H1 (cell line): ENCODE results near the gene LRRC63. TPM values are rescaled to one million over a fixed set of nuclear protein-coding genes. Genes with fewer than 3 reads are reported as not detected.

Source experiments
- POU5F1 ChIP-seq: IDR thresholded peaks from 2 replicates; pipeline ENCODE4 v1.6.1; 2011; ENCODE audit warnings: low read depth, mild to moderate bottlenecking, low read length, moderate library complexity
- ZNF274 ChIP-seq: IDR thresholded peaks from 2 replicates; pipeline ENCODE4 v1.7.0; 2012; ENCODE audit warnings: low read length, borderline replicate concordance; ENCODE audit errors: extremely low read depth
- polyA plus RNA-seq, 7 experiments: library from polyadenylated mRNA; depleted of rRNA in 3 of 7; stranded (reverse) in 5 of 7; unstranded in 2 of 7; fragments of >200 nt in 5 of 7; fragments of 200-250 nt in 2 of 7; gene quantifications; 1 replicate in 5 of 7; 2 replicates in 1 of 7; 4 replicates in 1 of 7; pipeline versions ENCODE4 v1.2.1 to v1.2.3, GENCODE V29; 2011 to 2013; ENCODE audit warnings: missing spikeins in 2 of 7, mixed read lengths in 2 of 7
- total RNA-seq: library from RNA; stranded (reverse); fragmentation: NEBNext Ultra II Directional; extraction: Animal tissue kit (Norgen Biotek cat#: 25700); gene quantifications from 2 replicates; pipeline ENCODE4 v1.2.1, GENCODE V29; 2021

LRRC63 gene
- total and polyA plus RNA-seq, 2 of the 8 experiments (the other 6 are each of a cell fraction or from before 2014, with no cell fraction given), result not detected

DNA sequence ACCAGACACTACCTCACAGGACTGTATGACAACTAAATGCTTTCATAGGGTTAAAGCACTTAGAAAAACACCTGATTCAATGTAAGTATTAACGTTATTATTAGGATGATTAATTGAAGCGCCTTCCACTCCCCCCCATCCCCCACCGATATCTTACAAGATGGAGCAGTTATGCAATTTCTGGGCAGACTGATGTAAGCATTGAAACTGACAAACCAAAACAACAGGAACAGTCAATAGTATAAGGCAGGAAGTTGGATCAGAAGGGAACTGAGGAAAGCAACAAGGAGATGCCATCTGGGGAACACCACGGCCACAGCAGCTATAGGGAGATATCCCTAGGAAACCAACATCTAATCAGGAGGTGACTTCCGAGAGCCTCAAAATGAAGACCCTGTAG, 33.6 kb upstream of the LRRC63 start (continued):
- TF ChIP-seq POU5F1, result no peak
- TF ChIP-seq ZNF274, result no peak
